HCT116 (cell line): ENCODE measurements around the gene LRRC4C. TPM values are rescaled to one million over a fixed set of nuclear protein-coding genes. Genes with fewer than 3 reads are reported as not detected.

Experiments
- ATAC-seq: fragments of 200-7000 bp; cut with Tn5 transposase; 2 replicates; pipeline ENCODE4 v1.9.1; 2020; ENCODE audit warnings: mild to moderate bottlenecking, moderate library complexity
- BruUV-seq: library from RNA; stranded (reverse); fragments of 400-500 nt; replicated peaks from 2 replicates; lab custom pipeline; 2021; lab: Mats Ljungman, UMichigan
- CTCF ChIA-PET: fragments of 300-600 bp; sonication (Branson Sonifier 250); formaldehyde crosslinking; loops from one replicate; lab custom pipeline; 2021; ENCODE audit warnings: antibody characterized with exemption; lab: Charles Lee
- POLR2A ChIA-PET: fragments of 300-600, 350-600 bp; sonication (Branson Sonifier 250); formaldehyde crosslinking; loops from one replicate; lab custom pipeline; 2021; ENCODE audit warnings: antibody characterized with exemption; lab: Charles Lee
- RAD21 ChIA-PET, 2 experiments: fragments of 300-600 bp; sonication (Branson Sonifier 250); formaldehyde crosslinking; loops; one replicate each; lab custom pipeline; 2023; ENCODE audit warnings: low total read pairs in 2 of 2; ENCODE audit not compliant: uncharacterized antibody in 2 of 2, unreplicated experiment in 2 of 2, low non-redundant PET in 1 of 2; lab: Charles Lee
- DNase-seq: peaks from one replicate; pipeline ENCODE4 v3.0.0-alpha.2; 2010; ENCODE audit warnings: low read depth, low spot score
- H2AFZ ChIP-seq: fragments of 200-600 bp; shearing (Covaris generic), sonication (generic); 2 replicates; pipeline ENCODE4 v1.6.1; 2017; ENCODE audit warnings: low read depth, mixed run types, mixed read lengths, antibody characterized with exemption, low read length; ENCODE audit not compliant: poor library complexity, severe bottlenecking
- H3K27ac ChIP-seq: 2 replicates; pipeline ENCODE4 v1.5.1; 2012; ENCODE audit warnings: low read depth, low read length
- H3K27me3 ChIP-seq: fragments of 200-600 bp; sonication (generic); 2 replicates; pipeline ENCODE4 v1.6.1; 2016; ENCODE audit warnings: mixed run types, low read length, mixed read lengths; ENCODE audit not compliant: insufficient read depth
- H3K36me3 ChIP-seq, 2 experiments: fragments of 200-500 bp in 1 of 2; fragments of 200-600 bp in 1 of 2; sonication (Bioruptor generic) in 1 of 2; sonication (generic) in 1 of 2; 2 replicates each; pipeline versions ENCODE4 v1.5.1 to v1.6.1; 2014 to 2016; ENCODE audit warnings: low read length in 2 of 2, inconsistent platforms in 1 of 2, mixed read lengths in 1 of 2, mixed run types in 1 of 2; ENCODE audit not compliant: insufficient read depth in 2 of 2, control insufficient read depth in 1 of 2
- H3K4me1 ChIP-seq, 2 experiments: fragments of 200-600 bp in 1 of 2; sonication (generic) in 1 of 2; 2 replicates each; pipeline versions ENCODE4 v1.5.1 to v1.6.1; 2012 to 2017; ENCODE audit warnings: low read length in 2 of 2, inconsistent platforms in 1 of 2, mild to moderate bottlenecking in 1 of 2, mixed read lengths in 1 of 2, mixed run types in 1 of 2, moderate library complexity in 1 of 2; ENCODE audit not compliant: insufficient read depth in 2 of 2, control insufficient read depth in 1 of 2
- H3K4me2 ChIP-seq: fragments of 200-600 bp; sonication (generic); 2 replicates; pipeline ENCODE4 v1.6.1; 2017; ENCODE audit warnings: mixed run types, low read length, mixed read lengths
- H3K4me3 ChIP-seq, 2 experiments: fragments of 200-600 bp in 1 of 2; sonication (generic) in 1 of 2; replicated peaks in 1 of 2; 2 replicates each; pipeline ENCODE4 v1.5.1; 2011 to 2016; ENCODE audit warnings: low read length in 2 of 2, control low read depth in 1 of 2, low read depth in 1 of 2, mild to moderate bottlenecking in 1 of 2, mixed read lengths in 1 of 2, mixed run types in 1 of 2
- H3K79me2 ChIP-seq: fragments of 200-600 bp; sonication (generic); 2 replicates; pipeline ENCODE4 v1.6.1; 2017; ENCODE audit warnings: mild to moderate bottlenecking, mixed run types, low read length, moderate library complexity, mixed read lengths; ENCODE audit not compliant: insufficient read depth
- H3K9ac ChIP-seq: fragments of 200-600 bp; sonication (generic); 2 replicates; pipeline ENCODE4 v1.6.1; 2016; ENCODE audit warnings: low read length, mixed read lengths
- H3K9me2 ChIP-seq: fragments of 200-600 bp; sonication (generic), shearing (Covaris generic); 2 replicates; pipeline ENCODE4 v1.6.1; 2017; ENCODE audit warnings: mixed run types, mild to moderate bottlenecking, moderate library complexity; ENCODE audit not compliant: insufficient read depth
- H3K9me3 ChIP-seq, 2 experiments: fragments of 200-500 bp in 1 of 2; fragments of 200-600 bp in 1 of 2; sonication (Bioruptor generic) in 1 of 2; sonication (generic) in 1 of 2; 2 replicates each; pipeline ENCODE4 v1.6.1; 2014 to 2017; ENCODE audit warnings: low read length in 2 of 2, mixed read lengths in 2 of 2, inconsistent platforms in 1 of 2, low read depth in 1 of 2, mild to moderate bottlenecking in 1 of 2, mixed run types in 1 of 2, moderate library complexity in 1 of 2; ENCODE audit not compliant: control insufficient read depth in 1 of 2, insufficient read depth in 1 of 2
- H4K20me1 ChIP-seq: fragments of 200-600 bp; sonication (generic), shearing (Covaris generic); 2 replicates; pipeline ENCODE4 v1.6.1; 2017; ENCODE audit warnings: mixed run types, mild to moderate bottlenecking, moderate library complexity; ENCODE audit not compliant: insufficient read depth
- CBX3 ChIP-seq: IDR thresholded peaks from 2 replicates; pipeline ENCODE4 v1.6.1; 2012; ENCODE audit warnings: low read depth
- EGR1 ChIP-seq: IDR thresholded peaks from 2 replicates; pipeline ENCODE4 v1.6.1; 2012; ENCODE audit warnings: low read depth
- ELF1 ChIP-seq: IDR thresholded peaks from 2 replicates; pipeline ENCODE4 v1.6.1; 2012; ENCODE audit warnings: low read depth, borderline replicate concordance
- EZH2 ChIP-seq: fragments of 200-600 bp; sonication (generic); IDR thresholded peaks from 2 replicates; pipeline ENCODE4 v1.6.1; 2017; ENCODE audit warnings: antibody characterized with exemption, mixed run types
- EZH2phosphoT487 ChIP-seq: fragments of 200-600 bp; IDR thresholded peaks from 2 replicates; pipeline ENCODE4 v1.6.1; 2018; ENCODE audit warnings: antibody characterized with exemption, borderline replicate concordance
- FOSL1 ChIP-seq: IDR thresholded peaks from 2 replicates; pipeline ENCODE4 v1.6.1; 2012; ENCODE audit warnings: low read depth
- JUND ChIP-seq: IDR thresholded peaks from 2 replicates; pipeline ENCODE4 v1.6.1; 2012
- POLR2A ChIP-seq: IDR thresholded peaks from 2 replicates; pipeline ENCODE4 v1.7.0; 2011; ENCODE audit warnings: borderline replicate concordance; ENCODE audit not compliant: insufficient read depth, insufficient read length; ENCODE audit errors: extremely low read depth
- POLR2AphosphoS5 ChIP-seq: IDR thresholded peaks from 2 replicates; pipeline ENCODE4 v1.6.1; 2011; ENCODE audit warnings: mild to moderate bottlenecking, low read depth, low read length, moderate library complexity
- RAD21 ChIP-seq: IDR thresholded peaks from 2 replicates; pipeline ENCODE4 v1.6.1; 2012; ENCODE audit warnings: low read depth, mild to moderate bottlenecking
- SIN3A ChIP-seq: IDR thresholded peaks from 2 replicates; pipeline ENCODE4 v1.6.1; 2012; ENCODE audit warnings: low read depth
- SP1 ChIP-seq: IDR thresholded peaks from 2 replicates; pipeline ENCODE4 v1.6.1; 2012; ENCODE audit warnings: low read depth
- SRF ChIP-seq: IDR thresholded peaks from 2 replicates; pipeline ENCODE4 v1.6.1; 2012; ENCODE audit warnings: low read depth
- YY1 ChIP-seq: IDR thresholded peaks from 2 replicates; pipeline ENCODE4 v1.6.1; 2011; ENCODE audit warnings: low read length, low read depth, moderate library complexity, mild to moderate bottlenecking; ENCODE audit not compliant: insufficient replicate concordance; ENCODE audit errors: extremely low read depth
- ZFX ChIP-seq: fragments of 450-650 bp; IDR thresholded peaks from 2 replicates; pipeline ENCODE4 v1.6.1; 2017
- ZNF274 ChIP-seq: fragments of 200-500 bp; sonication (Bioruptor generic); IDR thresholded peaks from 2 replicates; pipeline ENCODE4 v1.6.1; 2014; ENCODE audit warnings: mild to moderate bottlenecking, low read depth, low read length, inconsistent platforms
- intact Hi-C: fragments of 100-400 bp; cut with micrococcal nuclease; formaldehyde crosslinking; loops from 2 replicates; pipeline ENCODE4 v1.10.0; 2022
- total RNA-seq: library from RNA; stranded (reverse); gene quantifications from one replicate; pipeline ENCODE4 v1.2.1, GENCODE V29; 2021; ENCODE audit not compliant: unreplicated experiment
- TF ChIP-seq, protein P1 (sequence below): IDR thresholded peaks from 2 replicates; pipeline ENCODE4 v1.6.1; 2012
- TF ChIP-seq, protein P2 (sequence below): IDR thresholded peaks from 2 replicates; pipeline ENCODE4 v1.6.1; 2012; ENCODE audit warnings: low read depth

LRRC4C gene
- total RNA-seq, 1 experiment from 2014 or later = not detected

DNA sequence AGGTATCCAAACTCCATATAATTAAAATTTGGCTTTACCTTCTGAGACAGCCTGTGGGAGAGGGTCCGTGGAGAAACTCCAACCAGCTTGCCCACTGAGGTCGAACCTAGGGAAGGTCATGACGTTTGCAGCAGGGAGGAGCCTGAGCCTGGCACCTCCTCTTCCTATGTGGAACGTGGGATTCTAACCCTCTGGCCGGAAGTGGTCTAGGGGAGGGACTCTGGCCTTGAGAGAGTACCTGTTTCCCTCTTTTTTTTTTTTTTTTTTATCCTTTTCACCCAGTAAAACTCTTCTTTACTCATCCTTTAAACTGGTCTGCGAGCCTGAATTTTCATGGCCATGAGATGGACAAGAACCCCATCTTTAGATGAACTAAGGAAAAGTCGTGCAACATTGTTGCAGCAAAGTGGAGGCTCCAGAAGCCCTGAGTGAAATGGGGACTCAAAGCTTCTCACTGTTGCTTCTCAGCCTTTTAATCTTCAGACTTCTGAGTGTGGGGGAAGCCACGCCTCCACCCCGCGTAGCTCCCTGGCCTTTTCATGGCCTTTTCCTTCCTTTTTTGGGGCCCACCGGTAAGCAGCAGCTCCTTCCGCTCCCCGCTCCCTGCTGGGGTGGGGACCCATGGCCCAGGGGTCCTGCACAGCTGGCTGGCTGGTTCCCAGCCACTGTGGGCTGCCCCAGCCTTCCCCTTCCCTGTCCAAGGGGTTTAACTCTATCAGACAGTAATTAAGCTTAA is 1359.9 kb downstream of the LRRC4C start:
- ChIA-PET CTCF (no interaction called here), RAD21 (no interaction called here), POLR2A (no interaction called here)
- Histone ChIP-seq H3K9me3 (peaks cover 0 to 13% of the 10 kb centered on the region in 2 experiments; a peak in 2 of 4 replicates), H4K20me1 (no peaks in the 10 kb centered on the region), H3K9me2 (no peaks in the 10 kb centered on the region), H3K27ac (no peak overlapping the region), H3K4me1 (no peaks in the 10 kb centered on the region), H3K9ac (no peak overlapping the region), H3K4me3 (no peak overlapping the region), H3K4me2 (no peak overlapping the region), H3K27me3 (no peaks in the 10 kb centered on the region), H3K36me3 (no peaks in the 10 kb centered on the region), H3K79me2 (no peaks in the 10 kb centered on the region), H2AFZ (no peak overlapping the region)
- DNase-seq = no peak
- TF ChIP-seq, protein P1, sequence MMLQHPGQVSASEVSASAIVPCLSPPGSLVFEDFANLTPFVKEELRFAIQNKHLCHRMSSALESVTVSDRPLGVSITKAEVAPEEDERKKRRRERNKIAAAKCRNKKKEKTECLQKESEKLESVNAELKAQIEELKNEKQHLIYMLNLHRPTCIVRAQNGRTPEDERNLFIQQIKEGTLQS = no peak
- TF ChIP-seq ELF1 = no peak
- no peak for TF ChIP-seq ZFX
- TF ChIP-seq SRF = no peak
- no peak for TF ChIP-seq FOSL1
- no peak for TF ChIP-seq EZH2
- no peak for TF ChIP-seq POLR2AphosphoS5
- no peak for TF ChIP-seq JUND
- TF ChIP-seq ZNF274 = no peak
- no peak for TF ChIP-seq POLR2A
- TF ChIP-seq RAD21 = no peak
- TF ChIP-seq EGR1 = no peak
- TF ChIP-seq CBX3 = no peak
- TF ChIP-seq SIN3A = no peak
- TF ChIP-seq, protein P2, sequence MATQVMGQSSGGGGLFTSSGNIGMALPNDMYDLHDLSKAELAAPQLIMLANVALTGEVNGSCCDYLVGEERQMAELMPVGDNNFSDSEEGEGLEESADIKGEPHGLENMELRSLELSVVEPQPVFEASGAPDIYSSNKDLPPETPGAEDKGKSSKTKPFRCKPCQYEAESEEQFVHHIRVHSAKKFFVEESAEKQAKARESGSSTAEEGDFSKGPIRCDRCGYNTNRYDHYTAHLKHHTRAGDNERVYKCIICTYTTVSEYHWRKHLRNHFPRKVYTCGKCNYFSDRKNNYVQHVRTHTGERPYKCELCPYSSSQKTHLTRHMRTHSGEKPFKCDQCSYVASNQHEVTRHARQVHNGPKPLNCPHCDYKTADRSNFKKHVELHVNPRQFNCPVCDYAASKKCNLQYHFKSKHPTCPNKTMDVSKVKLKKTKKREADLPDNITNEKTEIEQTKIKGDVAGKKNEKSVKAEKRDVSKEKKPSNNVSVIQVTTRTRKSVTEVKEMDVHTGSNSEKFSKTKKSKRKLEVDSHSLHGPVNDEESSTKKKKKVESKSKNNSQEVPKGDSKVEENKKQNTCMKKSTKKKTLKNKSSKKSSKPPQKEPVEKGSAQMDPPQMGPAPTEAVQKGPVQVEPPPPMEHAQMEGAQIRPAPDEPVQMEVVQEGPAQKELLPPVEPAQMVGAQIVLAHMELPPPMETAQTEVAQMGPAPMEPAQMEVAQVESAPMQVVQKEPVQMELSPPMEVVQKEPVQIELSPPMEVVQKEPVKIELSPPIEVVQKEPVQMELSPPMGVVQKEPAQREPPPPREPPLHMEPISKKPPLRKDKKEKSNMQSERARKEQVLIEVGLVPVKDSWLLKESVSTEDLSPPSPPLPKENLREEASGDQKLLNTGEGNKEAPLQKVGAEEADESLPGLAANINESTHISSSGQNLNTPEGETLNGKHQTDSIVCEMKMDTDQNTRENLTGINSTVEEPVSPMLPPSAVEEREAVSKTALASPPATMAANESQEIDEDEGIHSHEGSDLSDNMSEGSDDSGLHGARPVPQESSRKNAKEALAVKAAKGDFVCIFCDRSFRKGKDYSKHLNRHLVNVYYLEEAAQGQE = no peak
- no peak for TF ChIP-seq EZH2phosphoT487
- no peak for TF ChIP-seq SP1
- no peak for TF ChIP-seq YY1
- intact Hi-C loops = no loop called here
- ATAC-seq = no peak
- no TSS peak for BruUV-seq
